ENCODE measurements around the gene SKAP1. TPM values are rescaled to one million over a fixed set of nuclear protein-coding genes. Genes with fewer than 3 reads are reported as not detected.

Gene SKAP1
- total and polyA plus RNA-seq, 7 donors, result 0.09 to 1.0 (median 0.42) TPM; not detected in 2

DNA sequence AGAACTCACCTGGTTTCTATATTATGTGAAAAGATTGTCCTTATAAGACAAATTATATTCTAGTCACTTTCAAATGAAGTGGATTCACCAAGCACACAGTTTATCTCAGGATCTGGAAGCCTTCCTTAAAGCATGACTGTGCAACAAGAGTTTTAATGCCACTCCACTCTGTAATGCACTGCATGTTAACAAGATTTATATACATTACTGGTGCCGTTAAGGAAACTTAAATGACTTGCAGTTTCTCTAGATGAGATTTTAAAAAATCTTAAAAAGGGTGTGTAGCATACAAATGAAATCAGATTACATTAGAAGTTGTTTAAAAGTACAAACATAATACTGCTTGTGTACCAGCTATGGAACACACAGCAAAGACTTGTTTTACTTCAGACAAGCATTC is 171.7 kb downstream of the SKAP1 start:
- no peaks in the 10 kb centered on the region for H3K4me1 ChIP-seq
- intact Hi-C loops (cut with DNase I), result loop anchor here in 1 of 2 donors (10.0 kb wide), 1 partner anchor 46 kb away; no protein-coding TSS in a partner anchor
- H3K27ac ChIP-seq, result no peak overlapping the region
- WGBS, 3 donors, result 53 to 75% (median 57%) methylated on average over 1 of the region's 1 CpG
- H3K9me3 ChIP-seq, result no peaks in the 10 kb centered on the region
- ATAC-seq, result no peak
- no peak for DNase-seq
- TF ChIP-seq, protein P1, sequence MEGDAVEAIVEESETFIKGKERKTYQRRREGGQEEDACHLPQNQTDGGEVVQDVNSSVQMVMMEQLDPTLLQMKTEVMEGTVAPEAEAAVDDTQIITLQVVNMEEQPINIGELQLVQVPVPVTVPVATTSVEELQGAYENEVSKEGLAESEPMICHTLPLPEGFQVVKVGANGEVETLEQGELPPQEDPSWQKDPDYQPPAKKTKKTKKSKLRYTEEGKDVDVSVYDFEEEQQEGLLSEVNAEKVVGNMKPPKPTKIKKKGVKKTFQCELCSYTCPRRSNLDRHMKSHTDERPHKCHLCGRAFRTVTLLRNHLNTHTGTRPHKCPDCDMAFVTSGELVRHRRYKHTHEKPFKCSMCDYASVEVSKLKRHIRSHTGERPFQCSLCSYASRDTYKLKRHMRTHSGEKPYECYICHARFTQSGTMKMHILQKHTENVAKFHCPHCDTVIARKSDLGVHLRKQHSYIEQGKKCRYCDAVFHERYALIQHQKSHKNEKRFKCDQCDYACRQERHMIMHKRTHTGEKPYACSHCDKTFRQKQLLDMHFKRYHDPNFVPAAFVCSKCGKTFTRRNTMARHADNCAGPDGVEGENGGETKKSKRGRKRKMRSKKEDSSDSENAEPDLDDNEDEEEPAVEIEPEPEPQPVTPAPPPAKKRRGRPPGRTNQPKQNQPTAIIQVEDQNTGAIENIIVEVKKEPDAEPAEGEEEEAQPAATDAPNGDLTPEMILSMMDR (IDR thresholded peaks at IDR 0.05), result no peak
- peaks cover 0 to 1% (median 0%) of the 10 kb centered on the region in 3 donors for H3K27me3 ChIP-seq (ENCODE audit: insufficient read depth in 3 of 3, low read length in 2 of 3)
- H3K4me3 ChIP-seq, result no peak overlapping the region
- H3K36me3 ChIP-seq (ENCODE audit: insufficient read depth in 1 of 2, low read depth in 1 of 2), result no peaks in the 10 kb centered on the region

DNA sequence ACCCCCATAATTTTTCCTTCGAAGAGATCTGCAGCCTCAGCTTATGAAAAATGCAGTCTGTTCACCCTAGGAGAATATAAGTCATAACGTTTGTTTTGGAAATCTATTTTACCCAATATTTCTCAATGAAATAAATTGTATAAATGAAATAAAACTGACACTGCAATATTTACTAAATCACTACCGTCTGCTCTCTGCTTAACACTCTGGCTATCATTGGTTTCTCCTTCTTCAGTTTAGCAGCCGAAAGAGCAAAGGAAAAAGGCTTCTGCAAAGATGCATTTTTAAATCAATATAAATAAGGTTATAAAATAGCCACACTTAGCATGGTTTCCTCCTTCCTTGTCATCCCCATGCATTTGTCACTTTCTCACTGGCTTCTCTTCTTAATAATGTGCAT is 174.3 kb downstream of the SKAP1 start:
- 69 to 75% (median 75%) methylated on average over 4 of the region's 4 CpGs for WGBS, 3 donors
- Histone ChIP-seq H3K36me3 (ENCODE audit: insufficient read depth in 1 of 2, low read depth in 1 of 2) (no peaks in the 10 kb centered on the region), H3K9me3 (no peaks in the 10 kb centered on the region), H3K27me3 (ENCODE audit: insufficient read depth in 3 of 3, low read length in 2 of 3) (peaks cover 0 to 11% (median 0%) of the 10 kb centered on the region in 3 donors), H3K27ac (no peak overlapping the region), H3K4me3 (no peak overlapping the region), H3K4me1 (no peaks in the 10 kb centered on the region)
- intact Hi-C loops (cut with DNase I), result loop anchor here in 1 of 2 donors (10.0 kb wide), 1 partner anchor 49 kb away; no protein-coding TSS in a partner anchor
- TF ChIP-seq, protein P1 (IDR thresholded peaks at IDR 0.05), result no peak
- DNase-seq (no peak), ATAC-seq (no peak)

DNA sequence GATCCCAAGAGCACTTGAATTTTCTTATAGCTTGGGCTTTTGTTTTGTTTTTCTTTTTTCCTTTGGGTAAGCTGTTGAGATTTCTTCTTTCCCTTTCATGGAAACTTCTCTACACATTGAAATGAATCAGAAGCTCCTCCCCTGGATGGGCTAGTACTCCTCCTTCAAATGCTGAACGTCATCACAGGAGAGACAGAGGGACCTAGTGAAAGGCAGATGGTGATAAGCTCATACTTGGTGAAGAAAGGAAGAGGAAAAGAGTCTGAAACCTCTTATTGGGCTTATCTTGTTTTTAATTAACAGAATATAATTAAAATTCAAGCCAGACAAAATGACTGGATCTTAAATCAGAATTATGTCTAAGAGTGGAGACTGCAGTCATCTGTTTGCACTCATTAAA is 175.1 kb downstream of the SKAP1 start:
- Histone ChIP-seq H3K4me3 (no peak overlapping the region), H3K9me3 (no peaks in the 10 kb centered on the region), H3K27me3 (ENCODE audit: insufficient read depth in 3 of 3, low read length in 2 of 3) (peaks cover 0 to 11% (median 0%) of the 10 kb centered on the region in 3 donors), H3K36me3 (ENCODE audit: insufficient read depth in 1 of 2, low read depth in 1 of 2) (no peaks in the 10 kb centered on the region), H3K27ac (no peak overlapping the region), H3K4me1 (no peaks in the 10 kb centered on the region)
- ATAC-seq, result no peak
- TF ChIP-seq, protein P1 (IDR thresholded peaks at IDR 0.05), result no peak
- 21 to 32% (median 24%) methylated on average over 1 of the region's 1 CpG for WGBS, 3 donors
- intact Hi-C loops (cut with DNase I), result loop anchor here in 1 of 2 donors (10.0 kb wide), 1 partner anchor 50 kb away; no protein-coding TSS in a partner anchor
- no peak for DNase-seq

DNA sequence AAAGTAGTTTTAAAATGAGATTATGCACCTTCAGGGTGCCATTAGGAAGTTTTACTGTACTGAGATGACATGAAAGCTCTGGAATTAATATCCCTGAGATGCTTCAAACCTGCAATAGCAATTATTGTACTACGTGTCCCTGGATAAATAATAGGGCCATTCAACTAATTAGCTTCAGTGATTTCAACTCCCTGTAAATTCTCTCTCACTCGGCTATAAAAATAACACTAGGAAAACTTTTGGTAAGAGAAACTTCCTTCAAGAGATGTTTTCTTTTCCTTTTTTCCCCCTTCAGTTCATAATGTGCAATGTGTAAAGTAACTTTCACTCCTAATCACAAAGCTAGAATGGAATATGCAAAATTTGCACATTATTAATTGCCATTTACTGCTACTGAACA is 176.0 kb downstream of the SKAP1 start:
- Histone ChIP-seq H3K27ac (no peak overlapping the region), H3K27me3 (ENCODE audit: insufficient read depth in 3 of 3, low read length in 2 of 3) (peaks cover 0 to 11% (median 0%) of the 10 kb centered on the region in 3 donors), H3K36me3 (ENCODE audit: insufficient read depth in 1 of 2, low read depth in 1 of 2) (no peaks in the 10 kb centered on the region), H3K9me3 (no peaks in the 10 kb centered on the region), H3K4me3 (no peak overlapping the region), H3K4me1 (no peaks in the 10 kb centered on the region)
- WGBS, 3 donors, result 56 to 69% (median 64%) methylated on average over 2 of the region's 2 CpGs
- intact Hi-C loops (cut with DNase I), result loop anchor here in 1 of 2 donors (10.0 kb wide), 1 partner anchor 51 kb away; no protein-coding TSS in a partner anchor
- TF ChIP-seq, protein P1 (IDR thresholded peaks at IDR 0.05), result no peak
- DNase-seq, result no peak
- ATAC-seq, result no peak

DNA sequence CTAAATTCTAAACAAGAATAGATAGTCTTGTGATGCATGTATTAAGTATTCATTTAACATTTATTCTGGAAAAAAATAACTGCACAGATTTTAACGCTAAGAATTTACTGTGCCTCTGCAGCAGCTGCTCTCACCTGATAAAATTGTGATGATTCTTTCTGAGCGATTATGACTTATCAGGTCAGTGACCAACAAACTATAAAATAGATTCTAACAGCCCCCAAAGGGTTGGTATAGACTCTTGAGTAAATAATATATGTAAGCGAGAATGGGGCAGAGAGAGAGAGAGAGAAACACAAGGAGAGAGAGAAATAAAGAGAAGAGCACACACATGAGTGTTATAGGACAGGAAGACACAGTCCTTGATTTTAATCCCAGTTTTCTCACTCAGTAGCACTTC is 178.1 kb downstream of the SKAP1 start:
- intact Hi-C loops (cut with DNase I), result loop anchor here in 1 of 2 donors (10.0 kb wide), 1 partner anchor 53 kb away; no protein-coding TSS in a partner anchor
- WGBS, 3 donors, result 70 to 80% (median 79%) methylated on average over 3 of the region's 3 CpGs
- no peak for ATAC-seq

More for the DNA sequence above, 178.1 kb downstream of the SKAP1 start:
- Histone ChIP-seq H3K4me3 (no peak overlapping the region), H3K36me3 (ENCODE audit: insufficient read depth in 1 of 2, low read depth in 1 of 2) (no peaks in the 10 kb centered on the region), H3K4me1 (no peaks in the 10 kb centered on the region), H3K27me3 (ENCODE audit: insufficient read depth in 3 of 3, low read length in 2 of 3) (peaks cover 0 to 14% (median 0%) of the 10 kb centered on the region in 3 donors), H3K9me3 (no peaks in the 10 kb centered on the region), H3K27ac (no peak overlapping the region)
- no peak for DNase-seq
- TF ChIP-seq, protein P1 (IDR thresholded peaks at IDR 0.05), result no peak
